GM23338 (cell line): ENCODE results near the gene GUCA1A. TPM values are rescaled to one million over a fixed set of nuclear protein-coding genes. Genes with fewer than 3 reads are reported as not detected.

ENCODE experiments used
- ATAC-seq: fragments of 200-7000 bp; cut with Tn5 transposase; 3 replicates; pipeline ENCODE4 v1.9.1; 2020
- DNase-seq: peaks from one replicate; pipeline ENCODE4 v3.0.0-alpha.2; 2015; ENCODE audit warnings: low spot score
- H2AFZ ChIP-seq: fragments of 200-600 bp; sonication (generic); 2 replicates; pipeline ENCODE4 v1.8.0; 2016; ENCODE audit warnings: antibody characterized with exemption, mild to moderate bottlenecking, moderate library complexity
- H3F3A ChIP-seq: fragments of 200-600 bp; sonication (generic); replicated peaks from 2 replicates; pipeline ENCODE4 v1.8.0; 2017; ENCODE audit warnings: antibody characterized with exemption, mixed run types, low read depth
- H3K27ac ChIP-seq: fragments of 200-600 bp; sonication (generic); 2 replicates; pipeline ENCODE4 v1.6.1; 2016; ENCODE audit warnings: low read depth
- H3K27me3 ChIP-seq: fragments of 200-600 bp; sonication (generic); 2 replicates; pipeline ENCODE4 v1.8.0; 2016; ENCODE audit warnings: mild to moderate bottlenecking, mixed run types, moderate library complexity; ENCODE audit not compliant: insufficient read depth
- H3K36me3 ChIP-seq: fragments of 200-600 bp; sonication (generic); 2 replicates; pipeline ENCODE4 v1.8.0; 2016; ENCODE audit warnings: mild to moderate bottlenecking; ENCODE audit not compliant: insufficient read depth
- H3K4me1 ChIP-seq: fragments of 200-600 bp; sonication (generic); 2 replicates; pipeline ENCODE4 v1.8.0; 2016; ENCODE audit warnings: mild to moderate bottlenecking, moderate library complexity; ENCODE audit not compliant: insufficient read depth
- H3K4me2 ChIP-seq: fragments of 200-600 bp; sonication (generic); 2 replicates; pipeline ENCODE4 v1.7.1; 2017; ENCODE audit warnings: mixed run types
- H3K4me3 ChIP-seq: fragments of 200-600 bp; sonication (generic); 2 replicates; pipeline ENCODE4 v1.6.1; 2016; ENCODE audit warnings: mixed run types
- H3K79me2 ChIP-seq: fragments of 200-600 bp; sonication (generic); replicated peaks from 2 replicates; pipeline ENCODE4 v1.8.0; 2017; ENCODE audit warnings: mild to moderate bottlenecking; ENCODE audit not compliant: insufficient read depth
- H3K9me2 ChIP-seq: fragments of 200-600 bp; sonication (generic); 2 replicates; pipeline ENCODE4 v1.8.0; 2017; ENCODE audit not compliant: insufficient read depth
- H4K20me1 ChIP-seq: fragments of 200-600 bp; sonication (generic); replicated peaks from 2 replicates; pipeline ENCODE4 v1.8.0; 2017; ENCODE audit warnings: mild to moderate bottlenecking; ENCODE audit not compliant: insufficient read depth
- H3K27ac Mint-ChIP-seq: 2 replicates; pipeline ENCODE4 v1.8.0; 2020; ENCODE audit warnings: inconsistent platforms, mild to moderate bottlenecking, moderate library complexity, mixed read lengths
- H3K27me3 Mint-ChIP-seq: 3 replicates; pipeline ENCODE4 v1.8.0; 2022; ENCODE audit warnings: low read depth, mild to moderate bottlenecking, moderate library complexity, mixed read lengths, inconsistent platforms; ENCODE audit not compliant: insufficient read depth, poor library complexity
- H3K36me3 Mint-ChIP-seq: 3 replicates; pipeline ENCODE4 v1.8.0; 2021; ENCODE audit warnings: low read depth, mild to moderate bottlenecking, inconsistent platforms, moderate library complexity, mixed read lengths
- H3K4me1 Mint-ChIP-seq: 3 replicates; pipeline ENCODE4 v1.8.0; 2020; ENCODE audit warnings: mild to moderate bottlenecking, inconsistent platforms, mixed read lengths
- H3K4me3 Mint-ChIP-seq: 3 replicates; pipeline ENCODE4 v1.8.0; 2021; ENCODE audit warnings: moderate library complexity, mild to moderate bottlenecking, inconsistent platforms, mixed read lengths
- H3K9me3 Mint-ChIP-seq: 3 replicates; pipeline ENCODE4 v1.8.0; 2020; ENCODE audit warnings: moderate library complexity, mild to moderate bottlenecking, inconsistent platforms, mixed read lengths
- CREB1 ChIP-seq: fragments of 250-450 bp; sonication (Bioruptor Pico); IDR thresholded peaks from 2 replicates; pipeline ENCODE4 v1.5.0; 2020; ENCODE audit warnings: low read depth, mild to moderate bottlenecking, moderate library complexity
- EZH2 ChIP-seq: fragments of 200-600 bp; sonication (generic); IDR thresholded peaks from one replicate; pipeline ENCODE4 v1.8.0; 2017; ENCODE audit warnings: antibody characterized with exemption, mild to moderate bottlenecking, low read depth; ENCODE audit not compliant: unreplicated experiment
- JUNB ChIP-seq: IDR thresholded peaks from one replicate; pipeline ENCODE4 v1.6.1; 2016; ENCODE audit warnings: antibody characterized with exemption; ENCODE audit not compliant: unreplicated experiment
- NANOG ChIP-seq: IDR thresholded peaks from 2 replicates; pipeline ENCODE4 v1.6.1; 2016; ENCODE audit warnings: antibody characterized with exemption, borderline replicate concordance
- POLR2AphosphoS5 ChIP-seq: IDR thresholded peaks from 2 replicates; pipeline ENCODE4 v1.6.1; 2016; ENCODE audit warnings: antibody characterized with exemption, low read depth
- STAT1 ChIP-seq: IDR thresholded peaks from one replicate; pipeline ENCODE4 v1.6.1; 2016; ENCODE audit warnings: antibody characterized with exemption; ENCODE audit not compliant: unreplicated experiment
- ZNF114 ChIP-seq: fragments of 250-450 bp; sonication (Bioruptor Pico); IDR thresholded peaks from 2 replicates; pipeline ENCODE4 v1.5.0; 2020; ENCODE audit warnings: mild to moderate bottlenecking, moderate library complexity
- ZNF331 ChIP-seq: fragments of 250-450 bp; sonication (Bioruptor Pico); IDR thresholded peaks from 2 replicates; pipeline ENCODE4 v1.5.0; 2020; ENCODE audit warnings: low read depth, mild to moderate bottlenecking, moderate library complexity
- polyA plus RNA-seq: library from polyadenylated mRNA; unstranded; fragments of >200 nt; fragmentation: Nextera tagmentation; extraction: Ambion mirVana; gene quantifications from 2 replicates; pipeline ENCODE4 v1.2.1, GENCODE V29; 2016
- total RNA-seq: library from RNA; depleted of rRNA; stranded (reverse); fragments of >200 nt; shearing (Covaris generic); gene quantifications from 2 replicates; pipeline ENCODE4 v1.2.3, GENCODE V29; 2014
- TF ChIP-seq, protein P1 (sequence below): IDR thresholded peaks from one replicate; pipeline ENCODE4 v1.6.1; 2018; ENCODE audit warnings: antibody characterized with exemption; ENCODE audit not compliant: unreplicated experiment
- TF ChIP-seq, protein P2 (sequence below): IDR thresholded peaks from 2 replicates; pipeline ENCODE4 v1.6.1; 2016; ENCODE audit warnings: antibody characterized with exemption
- TF ChIP-seq, protein P3 (sequence below): fragments of 250-450 bp; sonication (Bioruptor Pico); IDR thresholded peaks from 2 replicates; pipeline ENCODE4 v1.5.0; 2020; ENCODE audit warnings: mild to moderate bottlenecking, moderate library complexity

The GUCA1A gene
- total and polyA plus RNA-seq, 2 experiments from 2014 or later, result 5.2 to 10.6 TPM

DNA sequence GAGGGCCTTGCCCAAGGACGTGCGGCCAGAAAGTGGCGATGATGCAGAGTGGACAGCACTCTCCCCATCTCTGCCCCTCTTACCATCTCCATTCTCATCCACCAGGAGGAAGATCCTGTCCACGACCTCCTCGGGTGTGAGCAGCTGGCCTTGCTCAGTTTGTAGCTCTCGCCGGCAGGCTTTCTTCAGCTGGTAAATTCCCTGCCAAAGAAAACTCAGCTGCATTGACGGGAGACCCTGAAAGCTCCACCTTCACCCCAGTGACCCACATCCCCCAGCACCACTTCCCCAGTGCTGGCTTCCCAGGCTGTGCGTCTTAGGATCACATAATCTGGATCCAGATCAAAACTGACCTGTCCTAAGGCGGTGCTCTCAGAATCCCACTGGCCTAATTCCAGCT is 12.4 kb downstream of the GUCA1A start (continued):
- TF ChIP-seq, protein P1, sequence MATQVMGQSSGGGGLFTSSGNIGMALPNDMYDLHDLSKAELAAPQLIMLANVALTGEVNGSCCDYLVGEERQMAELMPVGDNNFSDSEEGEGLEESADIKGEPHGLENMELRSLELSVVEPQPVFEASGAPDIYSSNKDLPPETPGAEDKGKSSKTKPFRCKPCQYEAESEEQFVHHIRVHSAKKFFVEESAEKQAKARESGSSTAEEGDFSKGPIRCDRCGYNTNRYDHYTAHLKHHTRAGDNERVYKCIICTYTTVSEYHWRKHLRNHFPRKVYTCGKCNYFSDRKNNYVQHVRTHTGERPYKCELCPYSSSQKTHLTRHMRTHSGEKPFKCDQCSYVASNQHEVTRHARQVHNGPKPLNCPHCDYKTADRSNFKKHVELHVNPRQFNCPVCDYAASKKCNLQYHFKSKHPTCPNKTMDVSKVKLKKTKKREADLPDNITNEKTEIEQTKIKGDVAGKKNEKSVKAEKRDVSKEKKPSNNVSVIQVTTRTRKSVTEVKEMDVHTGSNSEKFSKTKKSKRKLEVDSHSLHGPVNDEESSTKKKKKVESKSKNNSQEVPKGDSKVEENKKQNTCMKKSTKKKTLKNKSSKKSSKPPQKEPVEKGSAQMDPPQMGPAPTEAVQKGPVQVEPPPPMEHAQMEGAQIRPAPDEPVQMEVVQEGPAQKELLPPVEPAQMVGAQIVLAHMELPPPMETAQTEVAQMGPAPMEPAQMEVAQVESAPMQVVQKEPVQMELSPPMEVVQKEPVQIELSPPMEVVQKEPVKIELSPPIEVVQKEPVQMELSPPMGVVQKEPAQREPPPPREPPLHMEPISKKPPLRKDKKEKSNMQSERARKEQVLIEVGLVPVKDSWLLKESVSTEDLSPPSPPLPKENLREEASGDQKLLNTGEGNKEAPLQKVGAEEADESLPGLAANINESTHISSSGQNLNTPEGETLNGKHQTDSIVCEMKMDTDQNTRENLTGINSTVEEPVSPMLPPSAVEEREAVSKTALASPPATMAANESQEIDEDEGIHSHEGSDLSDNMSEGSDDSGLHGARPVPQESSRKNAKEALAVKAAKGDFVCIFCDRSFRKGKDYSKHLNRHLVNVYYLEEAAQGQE, result no peak
- no peak for TF ChIP-seq JUNB
- no peak for TF ChIP-seq EZH2
- no peak for TF ChIP-seq ZNF114 (CRISPR knock-in tag)
- no peak for TF ChIP-seq POLR2AphosphoS5
- no peak for TF ChIP-seq STAT1
- no peak for TF ChIP-seq NANOG
- TF ChIP-seq, protein P2, sequence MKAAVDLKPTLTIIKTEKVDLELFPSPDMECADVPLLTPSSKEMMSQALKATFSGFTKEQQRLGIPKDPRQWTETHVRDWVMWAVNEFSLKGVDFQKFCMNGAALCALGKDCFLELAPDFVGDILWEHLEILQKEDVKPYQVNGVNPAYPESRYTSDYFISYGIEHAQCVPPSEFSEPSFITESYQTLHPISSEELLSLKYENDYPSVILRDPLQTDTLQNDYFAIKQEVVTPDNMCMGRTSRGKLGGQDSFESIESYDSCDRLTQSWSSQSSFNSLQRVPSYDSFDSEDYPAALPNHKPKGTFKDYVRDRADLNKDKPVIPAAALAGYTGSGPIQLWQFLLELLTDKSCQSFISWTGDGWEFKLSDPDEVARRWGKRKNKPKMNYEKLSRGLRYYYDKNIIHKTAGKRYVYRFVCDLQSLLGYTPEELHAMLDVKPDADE, result no peak
- no peak for TF ChIP-seq CREB1 (CRISPR knock-in tag)

DNA sequence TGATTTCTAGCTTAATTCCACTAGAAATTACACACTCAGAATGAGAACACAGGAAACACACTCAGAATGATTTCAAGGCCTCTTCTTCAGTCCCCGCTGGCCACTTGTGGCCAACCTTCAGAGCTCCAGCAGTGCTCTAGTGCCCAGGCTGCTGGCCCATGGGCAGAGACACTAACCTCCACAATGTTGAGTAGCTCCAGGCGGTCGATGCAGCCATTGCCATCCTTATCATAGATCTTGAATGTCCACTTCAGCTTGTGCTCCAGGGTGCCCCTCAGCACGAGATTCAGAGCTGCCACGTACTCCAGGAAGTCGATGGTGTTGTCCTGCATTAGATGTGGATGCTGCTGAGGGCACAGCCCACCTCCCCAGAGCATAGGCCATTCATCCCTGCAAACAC is 15.2 kb downstream of the GUCA1A start:
- no peaks in the 10 kb centered on the region for H3K36me3 Mint-ChIP-seq
- Histone ChIP-seq H3F3A (no peaks in the 10 kb centered on the region; the same call in 1 of the 2 replicates), H2AFZ (no peak overlapping the region), H3K27me3 (no peaks in the 10 kb centered on the region), H3K79me2 (no peaks in the 10 kb centered on the region), H3K4me2 (no peak overlapping the region), H3K4me1 (peaks cover 4% of the 10 kb centered on the region), H3K27ac (no peak overlapping the region), H3K9me2 (no peaks in the 10 kb centered on the region), H4K20me1 (no peaks in the 10 kb centered on the region), H3K4me3 (no peak overlapping the region), H3K36me3 (no peaks in the 10 kb centered on the region)
- H3K4me3 Mint-ChIP-seq, result no peak overlapping the region
- DNase-seq (no peak), ATAC-seq (no peak)
- peaks cover 30% of the 10 kb centered on the region for H3K4me1 Mint-ChIP-seq
- H3K27me3 Mint-ChIP-seq, result peaks cover 10% of the 10 kb centered on the region
- H3K9me3 Mint-ChIP-seq, result no peaks in the 10 kb centered on the region
- H3K27ac Mint-ChIP-seq, result no peak overlapping the region
- TF ChIP-seq JUNB (no peak), NANOG (no peak), ZNF331 (CRISPR knock-in tag) (no peak)
- TF ChIP-seq, protein P3, sequence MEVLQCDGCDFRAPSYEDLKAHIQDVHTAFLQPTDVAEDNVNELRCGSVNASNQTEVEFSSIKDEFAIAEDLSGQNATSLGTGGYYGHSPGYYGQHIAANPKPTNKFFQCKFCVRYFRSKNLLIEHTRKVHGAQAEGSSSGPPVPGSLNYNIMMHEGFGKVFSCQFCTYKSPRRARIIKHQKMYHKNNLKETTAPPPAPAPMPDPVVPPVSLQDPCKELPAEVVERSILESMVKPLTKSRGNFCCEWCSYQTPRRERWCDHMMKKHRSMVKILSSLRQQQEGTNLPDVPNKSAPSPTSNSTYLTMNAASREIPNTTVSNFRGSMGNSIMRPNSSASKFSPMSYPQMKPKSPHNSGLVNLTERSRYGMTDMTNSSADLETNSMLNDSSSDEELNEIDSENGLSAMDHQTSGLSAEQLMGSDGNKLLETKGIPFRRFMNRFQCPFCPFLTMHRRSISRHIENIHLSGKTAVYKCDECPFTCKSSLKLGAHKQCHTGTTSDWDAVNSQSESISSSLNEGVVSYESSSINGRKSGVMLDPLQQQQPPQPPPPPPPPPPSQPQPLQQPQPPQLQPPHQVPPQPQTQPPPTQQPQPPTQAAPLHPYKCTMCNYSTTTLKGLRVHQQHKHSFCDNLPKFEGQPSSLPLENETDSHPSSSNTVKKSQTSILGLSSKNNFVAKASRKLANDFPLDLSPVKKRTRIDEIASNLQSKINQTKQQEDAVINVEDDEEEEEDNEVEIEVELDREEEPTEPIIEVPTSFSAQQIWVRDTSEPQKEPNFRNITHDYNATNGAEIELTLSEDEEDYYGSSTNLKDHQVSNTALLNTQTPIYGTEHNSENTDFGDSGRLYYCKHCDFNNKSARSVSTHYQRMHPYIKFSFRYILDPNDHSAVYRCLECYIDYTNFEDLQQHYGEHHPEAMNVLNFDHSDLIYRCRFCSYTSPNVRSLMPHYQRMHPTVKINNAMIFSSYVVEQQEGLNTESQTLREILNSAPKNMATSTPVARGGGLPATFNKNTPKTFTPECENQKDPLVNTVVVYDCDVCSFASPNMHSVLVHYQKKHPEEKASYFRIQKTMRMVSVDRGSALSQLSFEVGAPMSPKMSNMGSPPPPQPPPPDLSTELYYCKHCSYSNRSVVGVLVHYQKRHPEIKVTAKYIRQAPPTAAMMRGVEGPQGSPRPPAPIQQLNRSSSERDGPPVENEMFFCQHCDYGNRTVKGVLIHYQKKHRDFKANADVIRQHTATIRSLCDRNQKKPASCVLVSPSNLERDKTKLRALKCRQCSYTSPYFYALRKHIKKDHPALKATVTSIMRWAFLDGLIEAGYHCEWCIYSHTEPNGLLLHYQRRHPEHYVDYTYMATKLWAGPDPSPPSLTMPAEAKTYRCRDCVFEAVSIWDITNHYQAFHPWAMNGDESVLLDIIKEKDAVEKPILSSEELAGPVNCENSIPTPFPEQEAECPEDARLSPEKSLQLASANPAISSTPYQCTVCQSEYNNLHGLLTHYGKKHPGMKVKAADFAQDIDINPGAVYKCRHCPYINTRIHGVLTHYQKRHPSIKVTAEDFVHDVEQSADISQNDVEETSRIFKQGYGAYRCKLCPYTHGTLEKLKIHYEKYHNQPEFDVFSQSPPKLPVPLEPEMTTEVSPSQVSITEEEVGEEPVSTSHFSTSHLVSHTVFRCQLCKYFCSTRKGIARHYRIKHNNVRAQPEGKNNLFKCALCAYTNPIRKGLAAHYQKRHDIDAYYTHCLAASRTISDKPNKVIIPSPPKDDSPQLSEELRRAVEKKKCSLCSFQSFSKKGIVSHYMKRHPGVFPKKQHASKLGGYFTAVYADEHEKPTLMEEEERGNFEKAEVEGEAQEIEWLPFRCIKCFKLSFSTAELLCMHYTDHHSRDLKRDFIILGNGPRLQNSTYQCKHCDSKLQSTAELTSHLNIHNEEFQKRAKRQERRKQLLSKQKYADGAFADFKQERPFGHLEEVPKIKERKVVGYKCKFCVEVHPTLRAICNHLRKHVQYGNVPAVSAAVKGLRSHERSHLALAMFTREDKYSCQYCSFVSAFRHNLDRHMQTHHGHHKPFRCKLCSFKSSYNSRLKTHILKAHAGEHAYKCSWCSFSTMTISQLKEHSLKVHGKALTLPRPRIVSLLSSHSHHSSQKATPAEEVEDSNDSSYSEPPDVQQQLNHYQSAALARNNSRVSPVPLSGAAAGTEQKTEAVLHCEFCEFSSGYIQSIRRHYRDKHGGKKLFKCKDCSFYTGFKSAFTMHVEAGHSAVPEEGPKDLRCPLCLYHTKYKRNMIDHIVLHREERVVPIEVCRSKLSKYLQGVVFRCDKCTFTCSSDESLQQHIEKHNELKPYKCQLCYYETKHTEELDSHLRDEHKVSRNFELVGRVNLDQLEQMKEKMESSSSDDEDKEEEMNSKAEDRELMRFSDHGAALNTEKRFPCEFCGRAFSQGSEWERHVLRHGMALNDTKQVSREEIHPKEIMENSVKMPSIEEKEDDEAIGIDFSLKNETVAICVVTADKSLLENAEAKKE, result no peak
- TF ChIP-seq, protein P2, result no peak
